Measurements from ENCODE around the gene ASB1.

Gene ASB1

DNA sequence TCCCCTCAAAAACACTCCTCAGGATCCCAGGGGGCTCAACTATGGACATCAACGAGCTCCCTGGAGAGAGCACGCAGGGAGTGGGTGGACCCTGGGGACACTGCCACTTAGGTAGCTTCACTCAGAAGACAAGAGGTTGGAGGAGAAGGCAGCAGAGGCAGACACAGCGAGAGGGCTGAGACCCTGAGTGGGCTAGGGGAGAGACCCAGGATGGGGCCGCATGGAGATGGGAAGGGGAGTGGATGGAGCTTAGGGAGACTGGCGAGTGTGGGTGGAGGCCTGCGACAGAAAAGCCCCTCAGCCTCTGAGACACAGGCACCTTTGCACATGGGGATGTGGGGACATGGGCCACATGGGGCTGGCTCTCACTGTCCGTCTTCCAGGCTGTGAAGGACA lies 70.9 kb downstream of the ASB1 start:
- Histone ChIP-seq H3K9me3 (replicated peaks; ENCODE audit: insufficient read depth, low read length) (no peaks in the 10 kb centered on the region), H2AFZ (ENCODE audit: low read length) (no peak overlapping the region), H3K9me2 (replicated peaks; ENCODE audit: insufficient read depth, low read length) (no peaks in the 10 kb centered on the region), H3K36me3 (replicated peaks; ENCODE audit: insufficient read depth, low read length) (no peaks in the 10 kb centered on the region), H3K4me2 (ENCODE audit: low read depth, low read length) (no peak overlapping the region), H4K20me1 (ENCODE audit: insufficient read depth, low read length) (no peaks in the 10 kb centered on the region), H3F3A (ENCODE audit: insufficient read depth, low read length) (no peaks in the 10 kb centered on the region), H3K27ac (ENCODE audit: low read length) (no peak overlapping the region), H3K9ac (ENCODE audit: low read length) (no peak overlapping the region), H3K27me3 (replicated peaks; ENCODE audit: insufficient read depth, low read length) (peaks cover 19% of the 10 kb centered on the region; the same call in 1 of the 2 replicates), H3K4me1 (ENCODE audit: low read length) (no peaks in the 10 kb centered on the region), H3K79me2 (ENCODE audit: low read length) (no peaks in the 10 kb centered on the region), H3K4me3 (ENCODE audit: low read length) (no peak overlapping the region)
- TF ChIP-seq, protein P1, sequence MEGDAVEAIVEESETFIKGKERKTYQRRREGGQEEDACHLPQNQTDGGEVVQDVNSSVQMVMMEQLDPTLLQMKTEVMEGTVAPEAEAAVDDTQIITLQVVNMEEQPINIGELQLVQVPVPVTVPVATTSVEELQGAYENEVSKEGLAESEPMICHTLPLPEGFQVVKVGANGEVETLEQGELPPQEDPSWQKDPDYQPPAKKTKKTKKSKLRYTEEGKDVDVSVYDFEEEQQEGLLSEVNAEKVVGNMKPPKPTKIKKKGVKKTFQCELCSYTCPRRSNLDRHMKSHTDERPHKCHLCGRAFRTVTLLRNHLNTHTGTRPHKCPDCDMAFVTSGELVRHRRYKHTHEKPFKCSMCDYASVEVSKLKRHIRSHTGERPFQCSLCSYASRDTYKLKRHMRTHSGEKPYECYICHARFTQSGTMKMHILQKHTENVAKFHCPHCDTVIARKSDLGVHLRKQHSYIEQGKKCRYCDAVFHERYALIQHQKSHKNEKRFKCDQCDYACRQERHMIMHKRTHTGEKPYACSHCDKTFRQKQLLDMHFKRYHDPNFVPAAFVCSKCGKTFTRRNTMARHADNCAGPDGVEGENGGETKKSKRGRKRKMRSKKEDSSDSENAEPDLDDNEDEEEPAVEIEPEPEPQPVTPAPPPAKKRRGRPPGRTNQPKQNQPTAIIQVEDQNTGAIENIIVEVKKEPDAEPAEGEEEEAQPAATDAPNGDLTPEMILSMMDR (IDR thresholded peaks at IDR 0.05; ENCODE audit: low read length), result no peak
- no peak for TF ChIP-seq EZH2 (optimal IDR thresholded peaks at IDR 0.05; ENCODE audit: low read depth, low read length)
- no peak for TF ChIP-seq EZH2phosphoT487 (IDR thresholded peaks at IDR 0.05; ENCODE audit: low read length)
- no peak for DNase-seq

DNA sequence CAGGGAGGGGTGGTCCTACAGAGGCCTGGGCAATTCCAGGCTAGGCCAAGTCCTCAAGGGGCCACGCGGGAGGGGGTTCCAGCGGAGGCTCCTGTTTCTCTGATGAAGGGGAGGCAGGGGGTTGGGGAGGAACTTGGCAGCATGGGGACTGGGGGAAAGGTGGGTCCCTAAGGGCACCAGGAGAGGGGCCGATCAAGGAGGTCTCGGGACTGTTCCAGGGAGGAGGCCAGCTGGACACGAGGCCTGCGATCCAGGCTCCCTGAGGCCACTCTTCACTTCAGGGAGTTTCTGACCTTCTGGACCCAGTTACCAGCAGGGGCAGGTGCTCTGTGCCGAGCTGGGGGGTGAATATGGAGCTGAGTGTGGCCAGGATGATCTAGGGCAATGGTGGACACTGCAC lies 71.5 kb downstream of the ASB1 start:
- Histone ChIP-seq H2AFZ (ENCODE audit: low read length) (no peak overlapping the region), H3K9me2 (replicated peaks; ENCODE audit: insufficient read depth, low read length) (no peaks in the 10 kb centered on the region), H3K4me1 (ENCODE audit: low read length) (no peaks in the 10 kb centered on the region), H3F3A (ENCODE audit: insufficient read depth, low read length) (no peaks in the 10 kb centered on the region), H3K36me3 (replicated peaks; ENCODE audit: insufficient read depth, low read length) (no peaks in the 10 kb centered on the region), H3K9me3 (replicated peaks; ENCODE audit: insufficient read depth, low read length) (no peaks in the 10 kb centered on the region), H3K4me2 (ENCODE audit: low read depth, low read length) (no peak overlapping the region), H3K79me2 (ENCODE audit: low read length) (no peaks in the 10 kb centered on the region), H3K9ac (ENCODE audit: low read length) (no peak overlapping the region), H3K27me3 (replicated peaks; ENCODE audit: insufficient read depth, low read length) (peaks cover 19% of the 10 kb centered on the region; the same call in 1 of the 2 replicates), H3K27ac (ENCODE audit: low read length) (no peak overlapping the region), H3K4me3 (ENCODE audit: low read length) (no peak overlapping the region), H4K20me1 (ENCODE audit: insufficient read depth, low read length) (no peaks in the 10 kb centered on the region)
- no peak for TF ChIP-seq EZH2phosphoT487 (IDR thresholded peaks at IDR 0.05; ENCODE audit: low read length)
- TF ChIP-seq EZH2 (optimal IDR thresholded peaks at IDR 0.05; ENCODE audit: low read depth, low read length), result no peak
- TF ChIP-seq, protein P1 (IDR thresholded peaks at IDR 0.05; ENCODE audit: low read length), result no peak
- DNase-seq, result no peak

DNA sequence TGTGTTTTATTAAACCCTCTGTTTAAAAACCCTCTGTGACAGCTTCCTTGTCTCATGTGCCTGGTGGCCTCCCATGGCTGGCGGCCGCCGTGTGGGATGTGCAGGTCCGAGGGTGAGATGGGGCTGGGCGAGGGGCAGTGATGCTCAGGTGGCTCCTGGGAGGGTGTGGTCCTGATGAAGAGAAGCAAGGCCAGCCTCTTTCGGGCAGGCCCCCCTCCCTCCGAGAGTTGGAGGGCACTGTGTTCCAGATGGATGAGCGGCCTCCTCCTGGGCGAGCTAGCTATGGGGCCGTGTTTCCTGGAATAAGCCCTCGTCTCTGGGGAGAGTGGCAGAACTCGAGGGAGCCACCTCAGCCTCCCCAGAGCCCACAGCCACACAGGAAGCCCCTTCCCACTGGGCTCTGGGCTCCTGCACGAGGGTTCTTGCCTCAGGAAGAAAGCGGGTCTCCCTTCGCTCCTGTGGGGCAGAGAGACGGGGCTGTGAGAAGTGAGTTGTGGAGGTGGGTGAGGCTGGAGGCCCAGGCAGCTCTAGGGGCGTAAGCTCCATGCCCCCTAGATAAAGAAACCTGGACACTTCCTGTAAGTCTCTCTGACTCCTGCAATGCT lies 72.1 kb downstream of the ASB1 start:
- Histone ChIP-seq H3K27ac (ENCODE audit: low read length) (no peak overlapping the region), H3F3A (ENCODE audit: insufficient read depth, low read length) (no peaks in the 10 kb centered on the region), H3K79me2 (ENCODE audit: low read length) (no peaks in the 10 kb centered on the region), H3K4me3 (ENCODE audit: low read length) (no peak overlapping the region), H3K9me2 (replicated peaks; ENCODE audit: insufficient read depth, low read length) (no peaks in the 10 kb centered on the region), H3K4me2 (ENCODE audit: low read depth, low read length) (no peak overlapping the region), H2AFZ (ENCODE audit: low read length) (no peak overlapping the region), H3K27me3 (replicated peaks; ENCODE audit: insufficient read depth, low read length) (peaks cover 19% of the 10 kb centered on the region; the same call in 1 of the 2 replicates), H3K4me1 (ENCODE audit: low read length) (no peaks in the 10 kb centered on the region), H3K36me3 (replicated peaks; ENCODE audit: insufficient read depth, low read length) (no peaks in the 10 kb centered on the region), H4K20me1 (ENCODE audit: insufficient read depth, low read length) (no peaks in the 10 kb centered on the region), H3K9me3 (replicated peaks; ENCODE audit: insufficient read depth, low read length) (no peaks in the 10 kb centered on the region), H3K9ac (ENCODE audit: low read length) (no peak overlapping the region)
- TF ChIP-seq, protein P1 (IDR thresholded peaks at IDR 0.05; ENCODE audit: low read length), result no peak
- TF ChIP-seq EZH2phosphoT487 (IDR thresholded peaks at IDR 0.05; ENCODE audit: low read length) (no peak), EZH2 (optimal IDR thresholded peaks at IDR 0.05; ENCODE audit: low read depth, low read length) (no peak)
- no peak for DNase-seq

All from MM.1S (cell line).